H1 (cell line): ENCODE data around the gene DOCK8. TPM values are rescaled to one million over a fixed set of nuclear protein-coding genes. Genes with fewer than 3 reads are reported as not detected.

ENCODE experiments used
- BCL11A ChIP-seq, 2 experiments: IDR thresholded peaks; one replicate each; pipeline ENCODE4 v1.6.1; 2011; ENCODE audit warnings: low read depth in 2 of 2, low read length in 2 of 2, mild to moderate bottlenecking in 2 of 2
- BRCA1 ChIP-seq: IDR thresholded peaks from 2 replicates; pipeline ENCODE4 v1.6.1; 2012; ENCODE audit warnings: low read depth, low read length, improper control_type of control experiment
- CBX5 ChIP-seq: fragments of 300-800, 300-1000 bp; sonication (generic); IDR thresholded peaks from 2 replicates; pipeline ENCODE4 v1.7.1; 2016; ENCODE audit warnings: antibody characterized with exemption, low read length, low read depth
- KDM1A ChIP-seq: fragments of 200-600, 300-600 bp; sonication (generic); IDR thresholded peaks from 2 replicates; pipeline ENCODE4 v1.7.1; 2016; ENCODE audit warnings: mild to moderate bottlenecking, low read length, borderline replicate concordance
- KDM4A ChIP-seq: IDR thresholded peaks from one replicate; pipeline ENCODE4 v1.7.1; 2012; ENCODE audit warnings: low read depth, mild to moderate bottlenecking, moderate library complexity, low read length, inconsistent platforms; ENCODE audit not compliant: severe bottlenecking
- RBBP5 ChIP-seq: IDR thresholded peaks from 2 replicates; pipeline ENCODE4 v1.7.1; 2012; ENCODE audit warnings: low read depth, mild to moderate bottlenecking, inconsistent platforms, low read length, moderate library complexity, borderline replicate concordance
- RNF2 ChIP-seq: fragments of 200-900, 300-1000 bp; sonication (generic); IDR thresholded peaks from 2 replicates; pipeline ENCODE4 v1.7.1; 2016; ENCODE audit warnings: borderline replicate concordance, low read depth, mild to moderate bottlenecking, antibody characterized with exemption, low read length; ENCODE audit not compliant: poor library complexity, severe bottlenecking; ENCODE audit errors: missing control alignments
- TBP ChIP-seq: IDR thresholded peaks from 2 replicates; pipeline ENCODE4 v1.6.1; 2011; ENCODE audit warnings: low read depth, low read length, improper control_type of control experiment
- polyA plus RNA-seq, 7 experiments: library from polyadenylated mRNA; depleted of rRNA in 3 of 7; stranded (reverse) in 5 of 7; unstranded in 2 of 7; fragments of >200 nt in 5 of 7; fragments of 200-250 nt in 2 of 7; gene quantifications; 1 replicate in 5 of 7; 2 replicates in 1 of 7; 4 replicates in 1 of 7; pipeline versions ENCODE4 v1.2.1 to v1.2.3, GENCODE V29; 2011 to 2013; ENCODE audit warnings: missing spikeins in 2 of 7, mixed read lengths in 2 of 7
- total RNA-seq: library from RNA; stranded (reverse); fragmentation: NEBNext Ultra II Directional; extraction: Animal tissue kit (Norgen Biotek cat#: 25700); gene quantifications from 2 replicates; pipeline ENCODE4 v1.2.1, GENCODE V29; 2021
- TF ChIP-seq, protein P1 (sequence below): fragments of 300-600 bp; sonication (generic); IDR thresholded peaks from 2 replicates; pipeline ENCODE4 v1.7.1; 2012; ENCODE audit warnings: low read length, moderate library complexity, mild to moderate bottlenecking, inconsistent platforms; ENCODE audit not compliant: insufficient replicate concordance

The DOCK8 gene
- total and polyA plus RNA-seq, 2 of the 8 experiments (the other 6 are each of a cell fraction or from before 2014, with no cell fraction given), result 0.57 to 2.0 TPM

DNA sequence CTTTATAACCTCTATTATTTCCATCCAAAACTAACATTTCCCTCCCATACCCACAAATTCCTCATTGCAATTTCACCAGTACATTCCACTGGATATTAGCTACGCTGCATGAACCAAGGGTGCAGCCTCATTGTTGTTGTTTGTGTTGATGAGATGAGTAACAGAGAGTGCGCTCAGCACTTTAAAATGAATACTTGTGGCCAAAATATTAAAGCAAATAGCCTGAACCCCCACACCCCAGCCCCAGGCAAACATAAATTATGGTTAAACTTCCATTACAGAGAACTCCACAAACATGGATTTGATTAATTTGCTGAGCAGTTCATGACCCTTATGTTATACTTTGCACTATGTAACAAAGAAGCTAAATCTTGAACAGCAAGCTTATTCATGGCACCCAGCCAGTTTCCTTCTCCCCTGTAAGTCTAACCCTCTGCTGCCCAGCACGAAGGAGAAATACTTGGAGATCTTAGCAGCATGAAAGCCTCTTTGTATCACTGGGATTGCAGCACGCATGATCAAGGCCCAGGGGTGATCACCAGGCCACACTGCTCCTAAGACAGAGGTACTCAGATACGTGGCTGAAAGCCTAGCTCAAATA is 205.0 kb downstream of the DOCK8 start (continued):
- TF ChIP-seq, protein P1, sequence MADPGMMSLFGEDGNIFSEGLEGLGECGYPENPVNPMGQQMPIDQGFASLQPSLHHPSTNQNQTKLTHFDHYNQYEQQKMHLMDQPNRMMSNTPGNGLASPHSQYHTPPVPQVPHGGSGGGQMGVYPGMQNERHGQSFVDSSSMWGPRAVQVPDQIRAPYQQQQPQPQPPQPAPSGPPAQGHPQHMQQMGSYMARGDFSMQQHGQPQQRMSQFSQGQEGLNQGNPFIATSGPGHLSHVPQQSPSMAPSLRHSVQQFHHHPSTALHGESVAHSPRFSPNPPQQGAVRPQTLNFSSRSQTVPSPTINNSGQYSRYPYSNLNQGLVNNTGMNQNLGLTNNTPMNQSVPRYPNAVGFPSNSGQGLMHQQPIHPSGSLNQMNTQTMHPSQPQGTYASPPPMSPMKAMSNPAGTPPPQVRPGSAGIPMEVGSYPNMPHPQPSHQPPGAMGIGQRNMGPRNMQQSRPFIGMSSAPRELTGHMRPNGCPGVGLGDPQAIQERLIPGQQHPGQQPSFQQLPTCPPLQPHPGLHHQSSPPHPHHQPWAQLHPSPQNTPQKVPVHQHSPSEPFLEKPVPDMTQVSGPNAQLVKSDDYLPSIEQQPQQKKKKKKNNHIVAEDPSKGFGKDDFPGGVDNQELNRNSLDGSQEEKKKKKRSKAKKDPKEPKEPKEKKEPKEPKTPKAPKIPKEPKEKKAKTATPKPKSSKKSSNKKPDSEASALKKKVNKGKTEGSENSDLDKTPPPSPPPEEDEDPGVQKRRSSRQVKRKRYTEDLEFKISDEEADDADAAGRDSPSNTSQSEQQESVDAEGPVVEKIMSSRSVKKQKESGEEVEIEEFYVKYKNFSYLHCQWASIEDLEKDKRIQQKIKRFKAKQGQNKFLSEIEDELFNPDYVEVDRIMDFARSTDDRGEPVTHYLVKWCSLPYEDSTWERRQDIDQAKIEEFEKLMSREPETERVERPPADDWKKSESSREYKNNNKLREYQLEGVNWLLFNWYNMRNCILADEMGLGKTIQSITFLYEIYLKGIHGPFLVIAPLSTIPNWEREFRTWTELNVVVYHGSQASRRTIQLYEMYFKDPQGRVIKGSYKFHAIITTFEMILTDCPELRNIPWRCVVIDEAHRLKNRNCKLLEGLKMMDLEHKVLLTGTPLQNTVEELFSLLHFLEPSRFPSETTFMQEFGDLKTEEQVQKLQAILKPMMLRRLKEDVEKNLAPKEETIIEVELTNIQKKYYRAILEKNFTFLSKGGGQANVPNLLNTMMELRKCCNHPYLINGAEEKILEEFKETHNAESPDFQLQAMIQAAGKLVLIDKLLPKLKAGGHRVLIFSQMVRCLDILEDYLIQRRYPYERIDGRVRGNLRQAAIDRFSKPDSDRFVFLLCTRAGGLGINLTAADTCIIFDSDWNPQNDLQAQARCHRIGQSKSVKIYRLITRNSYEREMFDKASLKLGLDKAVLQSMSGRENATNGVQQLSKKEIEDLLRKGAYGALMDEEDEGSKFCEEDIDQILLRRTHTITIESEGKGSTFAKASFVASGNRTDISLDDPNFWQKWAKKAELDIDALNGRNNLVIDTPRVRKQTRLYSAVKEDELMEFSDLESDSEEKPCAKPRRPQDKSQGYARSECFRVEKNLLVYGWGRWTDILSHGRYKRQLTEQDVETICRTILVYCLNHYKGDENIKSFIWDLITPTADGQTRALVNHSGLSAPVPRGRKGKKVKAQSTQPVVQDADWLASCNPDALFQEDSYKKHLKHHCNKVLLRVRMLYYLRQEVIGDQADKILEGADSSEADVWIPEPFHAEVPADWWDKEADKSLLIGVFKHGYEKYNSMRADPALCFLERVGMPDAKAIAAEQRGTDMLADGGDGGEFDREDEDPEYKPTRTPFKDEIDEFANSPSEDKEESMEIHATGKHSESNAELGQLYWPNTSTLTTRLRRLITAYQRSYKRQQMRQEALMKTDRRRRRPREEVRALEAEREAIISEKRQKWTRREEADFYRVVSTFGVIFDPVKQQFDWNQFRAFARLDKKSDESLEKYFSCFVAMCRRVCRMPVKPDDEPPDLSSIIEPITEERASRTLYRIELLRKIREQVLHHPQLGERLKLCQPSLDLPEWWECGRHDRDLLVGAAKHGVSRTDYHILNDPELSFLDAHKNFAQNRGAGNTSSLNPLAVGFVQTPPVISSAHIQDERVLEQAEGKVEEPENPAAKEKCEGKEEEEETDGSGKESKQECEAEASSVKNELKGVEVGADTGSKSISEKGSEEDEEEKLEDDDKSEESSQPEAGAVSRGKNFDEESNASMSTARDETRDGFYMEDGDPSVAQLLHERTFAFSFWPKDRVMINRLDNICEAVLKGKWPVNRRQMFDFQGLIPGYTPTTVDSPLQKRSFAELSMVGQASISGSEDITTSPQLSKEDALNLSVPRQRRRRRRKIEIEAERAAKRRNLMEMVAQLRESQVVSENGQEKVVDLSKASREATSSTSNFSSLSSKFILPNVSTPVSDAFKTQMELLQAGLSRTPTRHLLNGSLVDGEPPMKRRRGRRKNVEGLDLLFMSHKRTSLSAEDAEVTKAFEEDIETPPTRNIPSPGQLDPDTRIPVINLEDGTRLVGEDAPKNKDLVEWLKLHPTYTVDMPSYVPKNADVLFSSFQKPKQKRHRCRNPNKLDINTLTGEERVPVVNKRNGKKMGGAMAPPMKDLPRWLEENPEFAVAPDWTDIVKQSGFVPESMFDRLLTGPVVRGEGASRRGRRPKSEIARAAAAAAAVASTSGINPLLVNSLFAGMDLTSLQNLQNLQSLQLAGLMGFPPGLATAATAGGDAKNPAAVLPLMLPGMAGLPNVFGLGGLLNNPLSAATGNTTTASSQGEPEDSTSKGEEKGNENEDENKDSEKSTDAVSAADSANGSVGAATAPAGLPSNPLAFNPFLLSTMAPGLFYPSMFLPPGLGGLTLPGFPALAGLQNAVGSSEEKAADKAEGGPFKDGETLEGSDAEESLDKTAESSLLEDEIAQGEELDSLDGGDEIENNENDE, result no peak
- no peak for TF ChIP-seq CBX5
- no peak for TF ChIP-seq BRCA1
- TF ChIP-seq RBBP5, result no peak
- no peak for TF ChIP-seq BCL11A (IDR thresholded peaks at IDR 0.05; ENCODE audit: low read depth in 2 of 2, low read length in 2 of 2)
- TF ChIP-seq RNF2, result no peak
- TF ChIP-seq TBP, result no peak
- no peak for TF ChIP-seq KDM4A
- TF ChIP-seq KDM1A, result no peak
